NCI-H524 treated with DMSO at 0.1 percent for 48 hours (cell line): Measurements from ENCODE around the gene MBTD1.
A peak's percentile ranks its signal among the peaks of the same experiment; 100 is the strongest.

ENCODE experiments used
- DNase-seq: peaks from one replicate; lab custom pipeline; 2025; lab: John Stamatoyannopoulos, UW

The MBTD1 gene

DNA sequence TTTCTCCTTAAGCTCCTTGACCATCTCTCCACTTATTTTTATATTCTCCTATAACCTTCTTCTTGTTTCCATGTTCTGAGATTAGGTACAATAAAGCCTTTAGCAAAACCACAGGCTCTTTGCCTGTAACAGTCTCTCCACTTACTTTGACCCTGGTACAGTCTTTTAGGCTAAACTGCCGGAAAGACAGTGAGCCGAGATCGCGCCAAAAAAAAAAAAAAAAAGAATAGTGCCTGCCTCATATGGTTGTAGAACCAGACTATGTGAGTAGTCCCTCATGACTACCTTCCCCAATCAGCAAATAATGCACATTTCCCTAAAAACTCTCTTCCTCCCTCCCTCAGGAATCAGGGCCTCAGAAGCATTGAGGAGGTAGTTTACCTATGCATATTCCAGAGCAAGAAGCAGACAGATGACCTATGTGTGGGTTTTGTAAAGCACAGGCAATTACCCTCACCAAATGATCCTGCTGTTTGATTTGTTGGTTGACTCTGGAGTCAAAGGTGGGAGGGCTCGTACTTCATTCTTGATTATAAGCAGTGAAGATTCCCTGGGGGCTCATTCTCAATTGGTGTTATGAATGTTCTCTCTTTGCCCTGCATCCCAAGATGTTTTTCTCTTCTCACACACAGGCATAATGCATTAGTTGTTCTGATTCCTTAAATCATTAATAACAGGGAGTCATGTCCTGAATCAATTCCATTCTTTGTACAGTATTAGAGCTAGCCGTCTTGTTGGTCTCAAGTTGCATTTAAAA lies 115.4 kb downstream of the MBTD1 start:
- DNase-seq, result no peak

DNA sequence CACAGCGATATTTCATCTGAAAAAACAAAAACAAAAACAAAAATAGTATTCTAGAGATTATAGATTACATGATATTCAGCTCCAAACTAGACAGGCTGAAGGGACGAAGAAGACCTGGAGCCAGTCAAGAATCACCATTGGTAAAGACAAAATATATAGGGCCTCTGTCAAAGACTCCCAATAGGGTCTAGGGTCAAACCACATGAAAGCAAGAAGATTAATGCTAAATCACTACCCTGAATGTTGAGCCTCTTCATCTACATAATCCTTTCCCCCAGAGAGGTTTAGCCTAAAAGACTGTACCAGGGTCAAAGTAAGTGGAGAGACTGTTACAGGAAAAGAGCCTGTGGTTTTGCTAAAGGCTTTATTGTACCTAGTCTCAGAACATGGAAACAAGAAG lies 117.3 kb downstream of the MBTD1 start:
- DNase-seq, result peak; percentile 15

DNA sequence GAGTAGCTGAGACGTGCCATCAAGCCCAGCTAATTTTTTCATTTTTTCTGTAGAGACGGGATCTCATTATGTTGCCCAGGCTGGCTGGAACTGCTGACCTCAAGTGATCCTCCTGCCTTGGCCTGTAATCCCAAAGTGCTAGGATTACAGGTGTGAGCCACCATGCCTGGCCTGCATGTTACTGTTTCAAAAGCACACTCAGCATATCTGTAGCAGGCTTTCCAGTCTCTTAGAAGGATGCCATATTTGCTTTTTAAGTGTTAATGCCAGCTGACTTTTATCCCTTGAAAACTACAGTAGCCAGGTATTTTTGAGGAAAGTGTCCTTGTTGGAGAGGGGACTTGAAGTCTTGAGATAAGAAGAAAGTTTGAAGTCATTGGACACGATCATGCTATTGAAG lies 123.9 kb downstream of the MBTD1 start:
- no peak for DNase-seq

DNA sequence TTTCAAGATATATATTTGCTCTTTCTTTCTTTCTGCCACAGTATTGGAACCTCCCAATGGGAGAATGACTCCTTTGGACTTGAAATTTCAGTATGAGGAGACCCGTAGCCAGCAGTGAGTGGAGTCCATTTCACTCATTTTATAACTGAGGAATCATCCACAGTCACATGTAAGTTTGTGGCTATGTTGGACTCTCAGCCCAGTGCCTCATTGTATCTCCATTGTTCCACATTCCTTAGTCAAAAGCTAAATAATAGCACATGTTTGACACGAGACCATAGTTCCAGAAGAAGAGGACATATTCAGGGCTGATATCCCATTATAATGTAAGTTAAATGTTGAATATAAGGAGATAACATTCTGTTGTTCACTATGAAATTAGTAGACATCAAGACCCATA lies 126.5 kb downstream of the MBTD1 start:
- DNase-seq, result no peak

DNA sequence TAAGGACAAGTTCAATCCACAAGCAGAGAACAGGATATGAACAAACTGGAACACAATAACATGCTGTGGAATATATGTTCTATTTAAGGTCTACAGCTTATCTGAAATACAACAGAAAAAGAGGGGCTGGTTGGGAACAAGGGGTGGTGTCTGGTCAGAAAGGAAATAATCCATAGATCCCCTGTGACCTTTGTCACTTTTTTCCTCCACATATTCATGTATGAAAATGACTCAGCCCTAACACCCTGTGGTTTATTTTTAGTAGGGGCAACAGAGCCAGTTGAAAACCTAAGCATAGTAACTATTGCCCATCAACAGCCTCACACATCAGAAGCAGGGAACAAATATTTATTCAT lies 126.9 kb downstream of the MBTD1 start:
- no peak for DNase-seq

DNA sequence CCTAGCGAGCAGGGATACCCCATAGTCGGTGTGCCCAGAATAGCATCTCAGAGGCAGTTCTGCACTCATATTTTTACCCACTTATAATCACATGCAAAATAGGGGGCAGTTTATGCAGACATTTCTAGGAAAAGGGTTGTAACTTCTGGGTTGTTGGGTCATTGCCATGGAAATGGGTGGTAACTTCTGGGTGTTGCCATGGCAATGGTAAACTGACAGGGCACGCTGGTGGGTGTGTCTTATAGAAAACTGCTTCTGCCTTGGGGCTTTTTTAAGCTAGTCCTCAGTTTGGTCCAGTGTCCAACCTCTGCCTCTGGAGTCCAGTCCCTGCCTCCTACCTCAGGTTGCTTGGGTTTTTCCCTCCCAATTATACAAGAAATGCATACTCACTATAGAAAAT lies 131.8 kb downstream of the MBTD1 start:
- no peak for DNase-seq
